HG02623 (cell line): ENCODE data around the gene UNC80.

ENCODE experiments used
- ATAC-seq: cut with Tn5 transposase; IDR thresholded peaks from one replicate; pipeline ENCODE4 v1.9.1; 2021; ENCODE audit warnings: moderate library complexity; ENCODE audit not compliant: unreplicated experiment

Gene UNC80

GRCh38 chr2:210009126-210009525, 237.5 kb downstream of the UNC80 start:
- ATAC-seq, result no peak

GRCh38 chr2:210009896-210010295, 238.3 kb downstream of the UNC80 start:
- no peak for ATAC-seq

- no peak for ATAC-seq
These were observed 248.5 kb downstream of the UNC80 start for GRCh38 chr2:210020138-210020537.

- ATAC-seq, result no peak
These were observed 251.2 kb downstream of the UNC80 start for GRCh38 chr2:210022824-210023223.

GRCh38 chr2:210027608-210028007, 256.0 kb downstream of the UNC80 start:
- ATAC-seq, result no peak

GRCh38 chr2:210028178-210028577, 256.5 kb downstream of the UNC80 start:
- ATAC-seq, result no peak

GRCh38 chr2:210034087-210034683, 262.6 kb downstream of the UNC80 start:
- no peak for ATAC-seq

- ATAC-seq, result no peak
These were observed 264.0 kb downstream of the UNC80 start for GRCh38 chr2:210035679-210036078.

GRCh38 chr2:210038078-210038477, 266.4 kb downstream of the UNC80 start:
- ATAC-seq, result no peak

- no peak for ATAC-seq
These were observed 275.3 kb downstream of the UNC80 start for GRCh38 chr2:210046851-210047500.
